HG03095 (cell line): ENCODE results near the gene RASA3.
"Not testable (repeated sequence)": the region's sequence is repeated elsewhere in the genome, so short reads cannot be mapped to it uniquely, and the experiment has no call there.

Experiments
- ATAC-seq: cut with Tn5 transposase; IDR thresholded peaks from one replicate; pipeline ENCODE4 v1.9.1; 2021; ENCODE audit warnings: moderate library complexity; ENCODE audit not compliant: unreplicated experiment

RASA3 gene

GRCh38 chr13:114143806-114144605 lies 11.6 kb upstream of the RASA3 start:
- no peak for ATAC-seq

GRCh38 chr13:114142640-114143490 lies 10.4 kb upstream of the RASA3 start:
- ATAC-seq = no peak

DNA sequence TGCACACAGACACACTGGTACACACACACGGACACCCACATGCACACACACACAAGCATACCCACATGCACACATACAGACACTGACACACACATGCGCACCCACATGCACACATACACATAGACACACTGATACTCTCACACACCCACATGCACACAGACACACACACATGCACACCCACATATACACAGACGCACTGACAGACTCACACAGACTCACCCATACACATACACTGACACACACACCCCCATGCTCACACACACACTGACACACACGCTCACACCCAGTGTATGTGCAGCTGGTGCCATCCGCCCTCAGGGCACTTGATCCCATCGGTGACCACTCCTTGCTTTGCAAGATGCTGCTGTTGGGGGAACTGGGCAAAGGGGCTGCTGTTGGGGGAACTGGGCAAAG lies 9.7 kb upstream of the RASA3 start:
- ATAC-seq = no peak

GRCh38 chr13:114141261-114141996 lies 9.0 kb upstream of the RASA3 start:
- ATAC-seq = no peak

DNA sequence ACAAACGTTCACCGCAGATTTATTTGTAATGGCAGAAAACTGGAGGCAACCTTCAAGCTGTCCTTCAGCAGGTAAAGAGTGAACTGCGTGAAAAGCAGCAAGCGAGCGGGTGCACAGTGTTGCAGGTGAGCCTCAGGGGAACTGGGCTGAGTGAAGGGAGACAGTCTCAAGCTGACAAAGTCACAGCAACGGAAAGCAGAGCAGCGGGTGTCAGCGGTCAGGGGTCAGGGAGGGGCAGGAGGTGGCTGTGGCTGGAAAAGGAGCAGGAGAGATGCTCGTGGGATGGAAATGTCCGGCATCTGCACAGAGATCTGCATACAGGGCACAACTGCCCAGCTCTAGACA lies 8.5 kb upstream of the RASA3 start:
- ATAC-seq = no peak

DNA sequence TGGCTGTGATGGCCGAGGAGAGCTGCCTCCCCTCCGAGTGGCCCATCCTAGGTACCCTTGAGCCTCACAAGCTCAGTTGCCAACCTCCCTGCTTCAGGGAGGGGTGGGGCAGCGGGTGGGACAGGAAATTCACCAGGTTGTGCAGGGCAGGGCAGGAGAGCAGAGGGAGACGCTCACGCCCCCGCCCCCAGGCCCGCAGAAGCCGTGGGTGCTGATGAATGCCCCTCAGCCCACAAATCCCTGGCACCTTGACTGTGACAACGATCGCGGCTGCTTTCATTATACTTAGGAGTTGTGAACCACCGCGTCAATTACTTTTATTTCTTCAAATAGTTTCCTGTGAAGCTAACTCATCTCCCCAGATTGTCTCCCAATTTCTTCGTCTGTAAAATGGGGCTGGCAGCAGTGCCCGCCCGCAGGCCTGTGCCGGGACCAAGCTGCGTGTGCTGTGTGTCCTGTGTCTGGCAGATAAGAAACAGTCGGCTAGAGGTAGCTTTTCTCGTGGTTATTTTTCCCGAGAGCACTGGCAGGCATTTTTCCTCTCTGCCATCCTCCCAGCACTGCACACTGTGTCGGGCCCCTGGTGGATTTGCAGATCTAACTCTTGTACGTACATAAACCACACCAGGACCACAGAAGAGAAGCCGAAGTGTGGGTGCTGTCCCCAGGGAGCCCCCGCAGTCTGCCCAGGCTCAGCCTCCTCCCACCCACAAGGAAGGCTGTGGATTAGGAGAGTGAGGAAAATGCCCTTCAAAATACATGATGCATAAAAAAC lies 7.9 kb upstream of the RASA3 start:
- ATAC-seq = no peak

GRCh38 chr13:114136576-114136975 lies 4.2 kb upstream of the RASA3 start:
- ATAC-seq = no peak

GRCh38 chr13:114135731-114136171 lies 3.3 kb upstream of the RASA3 start:
- no peak for ATAC-seq

GRCh38 chr13:114134944-114135610 lies 2.7 kb upstream of the RASA3 start:
- no peak for ATAC-seq

- ATAC-seq = no peak
These were observed 1.9 kb upstream of the RASA3 start for GRCh38 chr13:114134111-114134943.

- not testable (repeated sequence) for ATAC-seq
These were observed 1.1 kb upstream of the RASA3 start for GRCh38 chr13:114133552-114133951.

GRCh38 chr13:114133126-114133525 lies 703 bp upstream of the RASA3 start:
- ATAC-seq = not testable (repeated sequence)

DNA sequence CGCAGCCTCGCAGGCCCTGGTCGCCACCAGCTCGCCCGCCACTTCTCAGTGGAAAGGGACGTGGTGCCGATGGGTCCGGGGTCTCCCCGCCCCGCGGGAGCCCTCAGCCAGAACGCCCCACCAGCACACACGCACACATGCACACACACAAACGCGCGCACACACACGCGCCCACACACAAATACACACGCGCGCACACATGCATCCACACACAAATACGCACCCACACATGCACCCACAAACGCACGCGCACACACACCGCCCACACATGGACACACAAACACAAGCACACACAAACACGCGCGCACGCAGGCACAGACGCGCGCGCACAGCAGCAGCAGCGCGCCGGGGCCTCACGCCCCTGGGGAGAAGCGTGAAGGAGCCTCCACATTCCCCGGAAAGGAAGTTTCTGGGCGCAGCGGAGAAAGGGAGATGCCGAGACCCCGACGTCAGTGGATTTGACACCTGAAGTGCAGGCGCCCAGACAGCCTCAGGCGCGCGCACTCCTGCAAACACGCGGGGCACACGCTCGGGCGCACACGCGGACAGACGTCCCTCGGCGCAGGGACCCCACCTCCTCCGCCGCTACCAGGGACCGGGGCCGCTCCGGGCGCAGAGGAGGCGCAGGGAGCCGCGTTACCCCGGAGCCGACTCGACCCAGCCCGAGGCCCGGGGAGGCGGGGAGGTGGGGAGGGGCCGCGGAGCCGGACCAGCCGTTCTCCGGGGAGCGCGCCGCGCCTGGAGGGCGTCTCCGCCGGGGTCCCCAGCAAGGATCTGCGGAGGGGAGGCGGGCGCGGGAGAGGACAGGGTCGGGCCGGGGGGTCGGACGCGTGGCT lies 622 bp downstream of the RASA3 start:
- no peak for ATAC-seq

DNA sequence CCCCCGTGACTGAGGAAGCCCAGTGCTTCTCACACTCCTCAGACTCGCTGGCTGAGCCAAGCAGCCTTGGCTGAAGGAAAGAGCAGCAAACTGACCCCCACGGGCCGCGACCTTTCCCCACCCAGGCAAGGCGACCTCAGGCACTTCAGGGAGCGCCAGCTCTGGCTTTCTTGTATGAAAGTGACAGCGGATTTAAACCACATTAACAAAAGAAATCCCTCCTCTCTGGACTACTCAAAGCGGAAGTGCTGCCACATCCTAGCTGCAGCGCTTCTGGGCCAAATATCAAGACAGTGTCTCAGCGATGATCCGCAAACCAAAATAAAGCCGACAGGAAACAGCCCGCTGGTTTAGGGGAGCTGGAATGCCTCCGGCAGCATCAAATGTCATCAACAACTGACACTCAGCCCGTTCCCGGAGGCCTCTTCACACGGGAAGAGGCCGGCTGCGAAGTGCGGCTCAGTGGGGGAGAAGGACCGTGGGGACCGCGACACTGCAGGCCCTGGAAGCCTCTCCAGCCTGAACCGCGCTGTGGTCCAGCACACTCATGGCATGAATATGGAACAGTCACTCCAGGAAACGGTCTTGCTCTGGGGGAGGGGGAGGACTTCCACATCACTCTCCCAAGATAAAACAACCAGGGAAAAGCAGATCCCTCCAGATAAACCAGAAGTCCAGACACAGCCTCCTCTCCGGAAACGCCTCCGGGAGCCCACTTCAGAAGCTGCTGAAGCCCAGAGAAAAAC lies 1.4 kb downstream of the RASA3 start:
- ATAC-seq = no peak

- ATAC-seq = no peak
These were observed 2.1 kb downstream of the RASA3 start for GRCh38 chr13:114130131-114130836.

DNA sequence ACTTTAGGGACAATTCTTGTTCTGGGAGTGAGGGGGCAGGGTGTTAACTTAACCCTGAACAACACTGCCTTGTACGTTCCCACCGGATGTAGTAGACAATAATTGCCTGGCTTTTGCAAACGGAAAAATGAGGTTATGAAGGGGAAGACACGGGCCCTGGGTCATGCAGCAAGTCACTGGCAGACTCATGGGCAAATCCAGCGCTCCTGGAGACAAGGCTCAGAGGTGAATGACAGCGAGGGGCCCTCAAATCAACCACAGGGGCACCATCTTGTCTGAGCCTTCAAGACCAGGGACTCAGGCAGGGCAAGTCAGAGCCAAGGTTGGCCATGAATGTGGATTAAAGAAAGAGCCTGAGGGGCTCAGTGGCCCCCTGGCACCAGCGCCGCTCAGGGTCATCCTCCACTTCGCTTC lies 2.8 kb downstream of the RASA3 start:
- ATAC-seq = no peak
